HCT116 (cell line): ENCODE data around the gene TMEM44.

Source experiments
- ATF3 ChIP-seq: IDR thresholded peaks from 2 replicates; pipeline ENCODE4 v1.6.1; 2012
- CEBPB ChIP-seq: IDR thresholded peaks from 2 replicates; pipeline ENCODE4 v1.6.1; 2012; ENCODE audit warnings: low read depth
- CTCF ChIP-seq, 3 experiments: fragments of 200-600 bp in 1 of 3; sonication (generic) in 1 of 3; IDR thresholded peaks in 2 of 3; conservative IDR thresholded peaks in 1 of 3; 2 replicates each; pipeline ENCODE4 v1.5.1; 2012 to 2017; ENCODE audit warnings: low read depth in 2 of 3, low read length in 2 of 3, antibody characterized with exemption in 1 of 3, borderline replicate concordance in 1 of 3, control low read depth in 1 of 3, mild to moderate bottlenecking in 1 of 3, mixed read lengths in 1 of 3, mixed run types in 1 of 3, moderate library complexity in 1 of 3; ENCODE audit not compliant: insufficient read depth in 1 of 3
- EGR1 ChIP-seq: IDR thresholded peaks from 2 replicates; pipeline ENCODE4 v1.6.1; 2012; ENCODE audit warnings: low read depth
- EZH2 ChIP-seq: fragments of 200-600 bp; sonication (generic); IDR thresholded peaks from 2 replicates; pipeline ENCODE4 v1.6.1; 2017; ENCODE audit warnings: antibody characterized with exemption, mixed run types
- EZH2phosphoT487 ChIP-seq: fragments of 200-600 bp; IDR thresholded peaks from 2 replicates; pipeline ENCODE4 v1.6.1; 2018; ENCODE audit warnings: antibody characterized with exemption, borderline replicate concordance
- POLR2A ChIP-seq: IDR thresholded peaks from 2 replicates; pipeline ENCODE4 v1.7.0; 2011; ENCODE audit warnings: borderline replicate concordance; ENCODE audit not compliant: insufficient read depth, insufficient read length; ENCODE audit errors: extremely low read depth
- POLR2AphosphoS5 ChIP-seq: IDR thresholded peaks from 2 replicates; pipeline ENCODE4 v1.6.1; 2011; ENCODE audit warnings: mild to moderate bottlenecking, low read depth, low read length, moderate library complexity
- RAD21 ChIP-seq: IDR thresholded peaks from 2 replicates; pipeline ENCODE4 v1.6.1; 2012; ENCODE audit warnings: low read depth, mild to moderate bottlenecking
- SIN3A ChIP-seq: IDR thresholded peaks from 2 replicates; pipeline ENCODE4 v1.6.1; 2012; ENCODE audit warnings: low read depth
- YY1 ChIP-seq: IDR thresholded peaks from 2 replicates; pipeline ENCODE4 v1.6.1; 2011; ENCODE audit warnings: low read length, low read depth, moderate library complexity, mild to moderate bottlenecking; ENCODE audit not compliant: insufficient replicate concordance; ENCODE audit errors: extremely low read depth
- ZNF274 ChIP-seq: fragments of 200-500 bp; sonication (Bioruptor generic); IDR thresholded peaks from 2 replicates; pipeline ENCODE4 v1.6.1; 2014; ENCODE audit warnings: mild to moderate bottlenecking, low read depth, low read length, inconsistent platforms

- TF ChIP-seq CTCF (IDR thresholded peaks at IDR 0.05 in 2 of 3, conservative IDR thresholded peaks at IDR 0.05 in 1 of 3; ENCODE audit: borderline replicate concordance in 1 of 3, insufficient read depth in 1 of 3, low read depth in 2 of 3, low read length in 2 of 3) (no peak), EGR1 (no peak), EZH2 (no peak), ZNF274 (no peak), ATF3 (no peak), YY1 (no peak), EZH2phosphoT487 (no peak), SIN3A (no peak), POLR2A (no peak), POLR2AphosphoS5 (no peak), RAD21 (no peak), CEBPB (no peak)
These were observed 78.6 kb downstream of the TMEM44 start for GRCh38 chr3:194554473-194555123.
